ENCODE data around the gene SMPD4.
"Not testable (repeated sequence)": the region's sequence is repeated elsewhere in the genome, so short reads cannot be mapped to it uniquely, and the experiment has no call there.

Gene SMPD4

DNA sequence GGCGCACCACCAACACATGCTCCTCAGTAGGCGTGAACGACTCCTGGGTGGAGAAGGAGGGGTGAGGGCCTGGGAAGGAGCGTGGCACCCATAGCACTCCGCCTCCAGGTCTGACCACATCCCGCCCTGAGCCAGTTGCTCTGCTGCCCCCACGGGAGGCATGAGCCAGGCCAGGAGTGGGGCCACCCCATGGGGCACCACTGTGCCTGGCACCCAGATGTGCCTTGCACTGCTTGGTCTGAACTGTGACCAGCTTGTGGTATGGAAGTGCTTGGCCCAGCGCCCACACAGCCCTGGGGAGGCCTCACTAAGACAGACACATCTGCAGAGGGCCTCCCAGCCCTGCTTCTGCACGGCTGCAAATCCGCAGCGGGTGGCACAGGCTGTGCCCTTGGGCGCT lies 24.0 kb downstream of the SMPD4 start:
- DNase-seq (ENCODE audit: low read depth), result not testable (repeated sequence)

DNA sequence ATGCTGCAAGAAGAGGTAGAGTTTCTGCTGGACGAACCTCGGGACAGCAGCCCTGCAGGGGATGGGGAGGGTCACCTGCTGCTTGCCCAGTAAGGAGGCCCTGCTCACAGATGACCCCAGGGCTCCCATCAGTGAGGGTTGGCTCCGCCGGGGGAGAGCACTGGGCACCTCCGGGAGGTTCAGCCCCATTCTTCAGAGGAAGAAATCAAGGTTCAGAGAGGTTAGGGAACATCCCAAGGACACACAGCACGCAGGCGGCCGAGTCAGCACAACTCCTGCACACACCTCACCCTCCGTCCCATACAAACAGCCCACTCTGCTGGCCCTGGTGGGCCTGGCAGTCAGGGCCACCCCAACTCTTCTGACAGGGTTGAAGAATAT lies 24.8 kb downstream of the SMPD4 start:
- no peak for DNase-seq (ENCODE audit: low read depth)

DNA sequence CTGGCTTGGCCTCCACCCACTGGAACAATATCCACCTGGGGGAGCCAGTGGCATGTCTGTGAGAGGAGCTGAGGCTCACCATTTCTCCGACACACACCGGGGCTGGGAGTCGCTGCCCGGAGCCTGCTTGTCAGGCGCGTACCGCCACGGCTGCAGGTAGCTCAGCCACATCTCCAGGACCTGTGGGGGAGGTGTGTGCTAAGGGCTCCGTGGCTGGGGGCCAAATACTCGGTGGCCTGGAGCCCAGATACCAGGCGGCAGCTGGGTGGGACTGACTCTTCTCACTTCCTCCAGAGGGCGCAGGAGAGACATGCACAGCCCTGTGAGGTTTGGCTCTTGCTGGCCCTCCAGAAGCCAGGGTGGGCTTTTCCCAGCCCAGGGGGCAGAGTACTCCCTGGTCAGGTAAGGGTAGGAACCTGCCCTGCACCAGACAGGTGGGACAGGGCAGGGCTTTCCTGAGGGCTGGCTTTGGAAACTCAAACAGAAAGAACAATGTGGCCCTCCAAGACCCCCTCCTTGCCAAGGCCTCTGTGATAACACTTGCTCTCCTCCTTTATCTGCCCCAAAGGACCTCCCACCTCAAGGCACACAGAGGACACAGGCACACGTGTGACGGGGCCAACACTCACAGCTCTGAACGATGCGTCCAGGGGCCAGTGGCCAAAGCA lies 25.3 kb downstream of the SMPD4 start:
- DNase-seq (ENCODE audit: low read depth), result not testable (repeated sequence)

DNA sequence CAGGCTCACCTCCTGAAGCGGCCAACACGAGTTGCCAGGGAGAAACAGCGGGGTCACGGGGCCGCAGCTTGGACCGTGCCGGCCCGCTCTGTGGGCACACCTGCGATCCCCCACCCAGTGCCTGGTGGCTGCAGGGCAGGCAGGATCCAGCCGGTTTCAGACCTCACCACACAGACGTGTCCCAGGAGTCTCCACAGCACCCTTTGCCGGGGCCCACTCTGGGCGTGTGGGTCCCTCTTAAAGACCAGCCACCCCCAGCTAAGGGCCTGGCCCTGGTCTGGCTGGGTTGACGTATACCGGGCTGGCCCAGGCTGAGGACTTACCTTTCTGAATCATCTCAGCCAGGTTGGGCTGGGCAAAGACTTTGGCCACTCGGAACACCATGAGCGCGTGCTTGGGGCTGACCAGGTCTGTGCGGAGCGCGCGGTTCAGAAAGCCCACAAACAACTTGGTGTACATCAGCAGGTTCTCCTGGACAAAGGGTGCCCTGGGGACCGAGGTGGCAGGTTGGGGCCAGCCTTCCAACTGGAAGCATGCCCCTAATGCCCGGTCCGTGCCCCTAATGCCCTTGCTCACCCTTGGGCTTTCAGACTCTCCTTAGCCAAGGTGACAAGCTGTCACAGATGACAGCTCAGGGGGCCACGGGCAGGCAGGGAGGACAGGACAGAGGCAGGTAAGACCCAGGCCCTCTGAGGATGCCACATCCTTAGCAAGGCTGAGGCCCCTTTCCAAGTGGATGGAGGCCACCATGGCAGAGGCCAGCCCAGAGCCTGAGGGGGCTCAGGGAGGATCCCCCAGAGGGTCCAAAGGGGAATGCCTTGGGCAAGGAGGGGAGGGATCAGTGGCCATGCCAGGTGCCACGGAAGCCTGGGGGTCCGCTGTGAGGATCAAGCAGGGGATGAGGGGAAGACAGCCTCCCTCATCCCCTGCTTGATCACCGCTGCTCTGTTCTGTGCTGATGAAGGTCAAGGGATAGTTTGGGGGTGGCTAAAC lies 26.3 kb downstream of the SMPD4 start:
- DNase-seq (ENCODE audit: low read depth), result no peak

DNA sequence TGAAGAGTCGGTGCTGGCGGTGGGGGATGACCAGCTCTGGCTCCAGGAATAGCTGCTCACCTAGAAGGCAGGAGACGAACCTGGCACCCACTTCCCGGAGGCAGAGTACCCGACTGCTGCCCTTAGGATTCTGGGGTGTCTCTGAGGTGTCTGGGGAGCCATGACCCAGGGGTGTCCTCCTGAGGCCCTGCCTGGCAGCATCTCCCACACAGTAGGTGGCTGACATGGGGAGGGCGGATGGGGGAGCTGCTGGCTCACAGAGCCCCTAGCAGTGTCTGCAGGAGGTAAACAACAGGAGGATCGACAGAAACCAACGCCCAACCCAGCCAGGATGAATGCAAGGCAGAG lies 27.0 kb downstream of the SMPD4 start:
- not testable (repeated sequence) for DNase-seq (ENCODE audit: low read depth)

DNA sequence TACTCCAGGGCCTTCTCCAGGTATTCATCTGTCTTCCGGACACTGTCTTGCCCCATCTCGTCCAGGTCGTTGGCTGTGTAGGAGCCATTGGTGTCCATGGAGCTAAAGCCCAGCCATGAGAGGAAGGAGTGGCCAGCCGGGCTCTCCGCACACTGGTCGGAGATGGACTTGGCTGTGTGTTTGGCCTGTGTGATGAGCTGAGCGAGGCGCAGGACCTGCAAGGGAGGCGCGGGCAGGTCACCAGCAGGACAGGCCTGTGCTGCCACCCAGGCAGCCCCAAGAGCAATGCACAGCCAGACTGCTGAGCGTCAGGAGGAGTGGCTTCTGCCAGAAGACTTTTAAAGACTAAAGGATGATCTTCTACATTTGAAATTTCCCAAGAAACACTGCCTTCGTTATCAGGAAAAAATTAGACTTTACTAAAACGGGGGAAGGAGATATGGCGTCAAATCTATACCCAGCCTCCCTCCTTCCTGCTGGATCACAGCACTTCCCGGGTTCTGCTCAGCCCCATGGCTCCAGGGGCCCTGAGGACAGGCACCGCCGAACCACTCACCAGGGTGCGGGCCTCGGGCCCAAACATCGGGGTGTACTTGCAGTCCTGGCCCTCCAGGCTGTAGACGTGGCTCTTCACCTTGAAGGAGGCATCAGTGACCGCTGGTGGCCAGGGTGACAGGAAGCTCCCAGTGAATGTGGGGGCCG lies 27.5 kb downstream of the SMPD4 start:
- DNase-seq (ENCODE audit: low read depth), result not testable (repeated sequence)

DNA sequence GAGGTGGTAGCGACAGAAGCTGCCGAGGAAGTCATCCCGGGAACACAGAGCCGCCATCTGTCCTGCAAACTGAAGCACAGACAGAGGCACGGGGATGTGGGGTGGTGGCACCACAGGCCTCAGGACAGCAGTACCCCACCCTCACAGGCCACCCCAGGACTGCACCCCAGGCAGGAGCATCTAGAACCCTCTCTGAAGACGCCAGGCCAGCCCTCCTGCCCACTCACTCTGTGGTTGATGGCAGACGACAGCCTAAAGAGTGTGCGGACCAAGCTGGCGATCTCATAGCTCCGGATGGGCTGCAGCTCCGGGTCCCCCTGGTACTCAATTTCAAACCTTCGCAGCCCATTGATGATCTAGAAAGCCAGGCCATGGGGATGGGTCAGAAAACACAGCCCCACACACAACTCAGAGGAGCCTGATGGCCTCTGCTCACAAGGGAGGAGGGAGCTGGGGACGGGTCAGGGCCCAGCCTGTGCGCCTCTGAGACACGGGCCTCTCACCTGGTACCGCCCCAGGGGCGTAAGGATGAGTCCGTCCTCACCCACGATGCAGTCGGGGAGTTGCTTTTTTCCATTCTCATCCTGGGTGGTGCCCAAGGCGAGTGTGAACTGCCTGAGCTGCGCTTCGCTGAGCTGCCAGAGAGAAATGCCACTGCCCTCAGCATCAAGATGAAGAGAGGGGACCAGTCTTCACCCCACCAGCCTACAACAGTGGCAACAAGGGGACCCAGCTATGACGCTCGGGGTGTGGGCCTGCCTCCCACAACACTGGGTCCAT lies 28.4 kb downstream of the SMPD4 start:
- DNase-seq (ENCODE audit: low read depth), result no peak

DNA sequence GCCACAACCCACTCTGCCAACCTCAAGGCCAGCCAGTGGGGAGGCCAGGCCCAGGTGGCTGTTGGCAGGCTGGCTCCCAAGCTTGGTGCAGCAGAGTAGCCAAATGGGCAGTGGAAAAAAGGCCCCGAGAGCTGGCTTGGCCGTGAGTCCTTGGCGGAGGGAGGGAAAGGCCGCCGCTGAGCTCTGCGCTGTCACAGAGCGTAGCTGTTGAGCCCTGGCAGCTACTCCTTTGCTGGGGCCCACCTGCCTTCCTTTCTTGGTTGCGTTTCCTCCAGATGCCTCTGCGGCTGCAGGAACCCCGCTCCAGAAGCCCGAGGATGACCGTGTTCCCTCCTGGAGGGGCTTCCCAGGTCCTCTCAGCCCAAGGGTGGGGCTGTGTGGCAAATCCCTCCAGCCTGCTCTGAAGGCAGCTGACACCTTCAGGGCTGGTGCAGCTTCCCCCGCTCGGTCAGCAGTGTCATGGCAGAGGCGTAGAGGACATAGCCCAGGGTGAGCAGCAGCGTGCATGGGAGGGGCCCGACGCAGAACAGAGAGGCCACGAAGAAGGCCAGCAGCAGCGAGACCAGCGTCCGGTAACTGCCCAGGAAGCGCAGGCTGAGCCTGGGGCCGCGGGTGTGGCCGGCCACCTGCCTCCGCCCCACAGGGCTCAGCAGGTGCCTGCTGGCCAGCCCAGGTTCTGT lies 29.1 kb downstream of the SMPD4 start:
- DNase-seq (ENCODE audit: low read depth), result not testable (repeated sequence)

DNA sequence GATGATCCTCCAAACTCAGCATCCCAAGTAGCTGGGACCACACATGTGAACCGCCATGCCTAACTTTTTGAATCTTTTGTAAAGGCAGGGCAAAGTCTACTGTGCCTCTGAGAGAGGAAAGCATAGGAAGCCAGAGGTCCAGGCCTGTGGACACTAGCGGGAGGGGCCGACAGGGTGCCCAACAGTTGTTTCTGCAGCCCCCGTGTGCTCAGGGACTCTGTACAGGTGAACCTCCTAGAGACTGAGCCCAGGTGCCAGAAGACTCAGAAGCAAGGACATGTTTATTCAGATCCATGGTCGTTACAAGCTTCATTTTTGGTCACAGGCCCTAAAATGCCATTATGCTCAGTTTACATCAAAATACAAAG lies 30.3 kb downstream of the SMPD4 start:
- not testable (repeated sequence) for DNase-seq (ENCODE audit: low read depth)

DNA sequence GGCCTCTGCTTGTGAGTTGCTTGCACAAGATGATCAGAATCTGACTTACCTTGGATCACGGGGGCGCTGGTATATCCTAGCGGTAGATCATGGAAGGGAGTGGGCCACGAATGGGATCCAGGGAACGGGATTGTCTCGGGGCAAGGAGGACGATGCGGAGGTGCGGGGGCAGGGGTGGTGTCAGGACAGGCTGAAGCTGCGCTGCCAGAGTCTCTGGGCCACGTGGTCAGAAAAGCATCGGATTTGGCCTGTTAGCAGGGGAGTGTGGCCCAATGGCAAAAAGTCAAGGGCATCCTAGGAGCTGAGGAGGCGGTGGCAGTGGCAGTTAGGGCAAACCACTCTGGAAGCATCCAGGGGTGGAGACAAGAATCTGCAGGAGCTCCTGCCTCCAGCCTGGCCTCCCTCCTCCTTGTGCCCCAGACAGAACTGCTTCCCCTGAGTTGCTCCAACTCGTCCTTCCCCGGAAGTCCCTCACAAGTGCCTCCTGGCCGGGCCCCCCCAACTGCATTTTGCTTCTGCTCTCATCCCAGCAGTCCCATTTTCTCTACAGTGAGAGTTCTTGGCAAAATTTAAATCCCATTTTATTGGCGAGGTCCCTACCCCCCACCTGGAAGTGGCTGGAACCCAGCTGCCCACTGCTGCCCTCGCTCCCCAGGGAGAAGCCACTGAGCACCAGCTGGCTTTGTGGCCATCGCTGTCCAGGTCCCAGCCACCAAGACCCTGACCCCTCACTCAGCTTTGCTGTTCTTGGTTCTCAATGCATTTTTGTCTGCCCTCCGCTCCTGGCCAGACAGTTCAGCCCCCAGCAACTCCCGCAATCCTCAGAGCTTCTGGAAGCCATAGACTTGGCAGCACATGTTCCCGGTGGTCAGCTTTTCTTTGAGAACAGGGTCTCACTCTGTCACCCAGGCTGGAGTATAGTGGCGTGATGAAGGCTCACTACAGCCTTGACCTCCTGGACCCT lies 30.9 kb downstream of the SMPD4 start:
- DNase-seq (ENCODE audit: low read depth), result no peak

DNA sequence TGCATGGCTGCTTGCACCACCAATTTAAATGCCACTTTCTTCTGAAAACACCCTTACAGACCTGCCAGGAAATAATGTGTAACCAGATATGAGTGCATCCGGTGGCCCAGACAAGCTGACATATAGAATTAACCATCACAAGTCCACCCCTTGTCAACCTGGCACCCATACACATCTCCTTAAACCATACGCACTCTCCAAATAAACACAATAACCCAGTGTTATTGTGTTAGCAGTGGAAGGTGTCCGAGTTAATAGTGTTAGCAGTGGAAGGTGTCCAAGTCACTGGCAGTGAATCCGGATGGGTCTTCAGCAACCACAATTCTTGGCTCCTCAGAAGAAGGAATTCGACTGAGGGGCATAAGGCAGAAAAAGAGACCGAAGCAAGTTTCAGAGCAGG lies 32.9 kb downstream of the SMPD4 start:
- DNase-seq (ENCODE audit: low read depth), result not testable (repeated sequence)

DNA sequence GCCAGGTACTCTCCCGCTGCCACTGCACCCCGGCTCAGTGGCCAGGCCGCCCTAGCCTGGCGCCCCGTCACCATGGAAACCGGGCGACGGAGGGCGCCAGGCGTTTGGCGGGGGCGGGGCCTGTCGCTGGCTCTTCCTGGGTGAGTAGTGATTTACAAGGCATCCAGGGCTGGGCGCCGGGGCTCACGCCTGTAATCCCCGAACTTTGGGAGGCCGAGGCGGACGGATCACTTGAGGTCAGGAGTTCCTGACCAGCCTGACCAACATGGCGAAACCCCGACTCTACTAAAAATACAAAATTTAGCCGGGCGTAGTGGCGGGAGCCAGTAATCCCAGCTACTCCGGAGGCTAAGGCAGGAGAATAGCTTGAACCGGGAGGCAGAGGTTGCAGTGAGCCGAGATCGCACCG lies 36.4 kb downstream of the SMPD4 start, which contains the start of gene CCDC74B:
Gene CCDC74B, minus strand, starts transcription at position 107 of the 409 bp plus-strand sequence. CDS start 116 bp downstream, outside the sequence.
- DNase-seq (ENCODE audit: low read depth), result peak; percentile 35

DNA sequence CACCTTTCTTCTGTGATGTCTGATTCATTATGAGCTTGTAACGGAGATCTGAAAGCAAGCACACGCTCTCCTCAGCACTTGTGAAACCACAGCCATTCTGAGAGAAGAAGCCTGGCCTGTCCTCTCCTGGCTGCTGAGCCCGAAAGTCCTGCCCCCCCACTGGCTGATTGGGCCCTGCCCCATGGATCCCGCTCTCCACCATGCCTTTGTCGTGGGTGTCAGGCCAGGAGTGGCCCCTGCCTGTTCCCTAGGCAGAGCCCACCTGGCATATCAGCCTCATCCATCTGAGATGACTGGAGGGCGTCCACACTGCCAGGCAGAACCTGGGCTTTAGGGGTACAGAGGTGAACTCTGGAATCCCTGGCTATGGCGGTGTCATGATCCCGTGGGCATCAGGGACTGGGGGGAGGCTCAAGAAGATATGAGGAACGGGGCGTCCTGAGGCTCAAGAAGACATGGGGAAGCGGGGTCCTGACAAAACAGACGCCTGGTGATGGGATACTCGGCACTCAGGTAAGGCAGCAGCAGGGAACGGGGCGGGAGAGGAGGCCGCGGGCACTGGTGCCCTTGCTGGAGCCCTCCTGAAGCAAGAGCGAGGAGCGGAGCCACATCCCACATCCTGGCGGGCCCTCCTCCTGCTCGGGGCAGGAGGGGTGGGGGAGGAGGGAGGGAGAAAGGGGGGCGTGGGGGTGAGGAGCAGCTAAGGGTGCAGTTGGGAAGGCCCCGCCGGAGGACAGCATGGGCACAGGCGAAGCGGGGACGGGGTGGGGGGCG lies 37.9 kb downstream of the SMPD4 start:
- DNase-seq (ENCODE audit: low read depth), result not testable (repeated sequence)

DNA sequence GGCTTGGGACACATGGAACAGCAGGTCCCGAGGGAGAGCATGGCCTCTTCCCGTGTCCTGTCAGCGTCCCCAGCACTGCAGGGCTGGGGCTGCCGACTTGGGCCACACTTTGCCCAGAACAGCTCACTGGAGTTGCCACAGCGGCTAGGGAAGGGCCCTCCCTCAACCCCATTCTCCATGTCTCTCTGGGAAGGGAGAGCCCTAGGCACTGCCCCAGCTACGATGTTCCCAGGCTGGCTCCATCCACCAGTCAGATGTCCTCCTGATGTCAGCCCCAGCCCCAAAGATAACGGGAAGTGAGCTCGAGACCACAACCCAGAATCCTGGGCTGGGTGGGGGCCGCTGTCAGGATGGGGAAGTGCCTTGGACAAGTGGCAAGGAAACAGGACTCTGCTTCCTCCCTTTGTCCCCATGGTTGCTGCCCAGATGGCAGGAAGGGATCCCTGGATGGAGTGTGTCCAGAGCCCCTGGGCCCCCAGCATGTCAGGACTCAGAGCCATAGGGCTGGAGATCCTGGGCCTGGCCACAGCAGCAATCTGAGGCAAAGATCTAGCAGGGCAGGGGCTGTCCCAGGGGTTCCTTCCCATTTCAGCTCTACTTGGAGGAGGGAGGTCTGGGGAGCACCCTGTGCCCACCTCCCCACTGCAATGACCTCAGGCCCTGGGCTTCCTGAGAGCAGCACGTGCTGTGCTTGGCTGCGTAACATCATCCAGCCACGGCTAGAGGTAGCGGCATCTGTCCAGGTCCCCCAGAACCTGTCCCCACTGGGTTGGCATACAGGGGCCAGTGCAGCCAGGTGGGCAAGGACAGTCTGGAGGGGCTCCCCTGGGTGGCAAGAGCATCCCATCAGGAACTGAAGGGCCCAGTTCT lies 38.8 kb downstream of the SMPD4 start:
- DNase-seq (ENCODE audit: low read depth), result not testable (repeated sequence)

DNA sequence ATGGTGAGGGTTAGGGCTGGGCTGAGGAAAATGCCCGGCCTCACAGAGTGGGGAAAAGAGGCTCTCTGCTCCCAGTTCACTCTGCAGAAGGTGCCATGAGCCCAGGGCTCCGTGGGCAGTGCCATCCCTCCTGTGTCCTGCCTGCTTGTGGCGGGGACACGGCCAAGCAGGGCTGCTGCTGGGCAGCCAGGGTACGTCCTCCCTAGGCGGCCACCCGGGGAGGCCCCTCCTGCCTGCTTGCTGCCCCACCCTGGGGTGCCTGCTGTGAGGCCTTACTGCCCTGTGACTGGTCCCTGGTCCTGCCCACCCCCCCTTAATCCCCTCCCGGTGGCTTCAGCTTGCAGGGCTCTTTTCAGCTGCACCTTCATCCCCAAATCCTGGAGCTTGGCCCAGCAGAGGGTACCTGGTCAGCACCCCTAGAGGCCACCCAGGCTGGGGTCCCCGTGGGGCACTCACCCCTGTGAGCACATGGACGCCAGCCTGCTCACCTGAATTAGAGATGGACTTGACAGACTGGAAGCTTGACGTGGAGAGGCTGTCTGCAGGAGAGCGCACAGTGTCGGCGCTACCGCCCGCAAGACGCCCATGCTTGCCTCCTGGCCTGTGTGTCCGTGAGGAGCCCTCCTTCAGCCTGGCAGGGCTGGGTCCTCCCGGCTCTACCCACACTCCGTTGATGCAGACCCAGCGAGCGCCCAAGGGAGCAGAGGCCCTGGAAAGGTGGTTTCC lies 39.6 kb downstream of the SMPD4 start:
- not testable (repeated sequence) for DNase-seq (ENCODE audit: low read depth)

DNA sequence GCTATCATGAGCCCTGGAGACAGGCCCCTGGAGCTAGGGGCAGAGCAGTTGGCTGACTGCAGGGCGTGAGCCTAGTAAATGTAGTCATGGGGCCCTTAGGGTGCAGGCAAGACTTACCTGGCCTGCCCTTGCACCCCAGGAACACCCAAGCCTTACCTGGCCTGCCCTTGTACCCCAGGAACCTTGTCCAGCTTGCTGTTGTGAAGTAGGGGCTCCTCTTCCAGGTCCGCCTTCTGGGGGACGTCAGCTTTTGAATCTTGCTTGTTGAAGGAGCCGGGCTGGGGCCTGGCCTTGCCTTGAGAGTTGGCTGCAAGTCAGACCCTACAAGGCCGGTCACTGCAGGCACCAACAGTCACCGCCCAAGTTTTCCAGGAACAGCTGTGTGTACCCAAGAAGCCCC lies 40.4 kb downstream of the SMPD4 start:
- DNase-seq (ENCODE audit: low read depth), result not testable (repeated sequence)

DNA sequence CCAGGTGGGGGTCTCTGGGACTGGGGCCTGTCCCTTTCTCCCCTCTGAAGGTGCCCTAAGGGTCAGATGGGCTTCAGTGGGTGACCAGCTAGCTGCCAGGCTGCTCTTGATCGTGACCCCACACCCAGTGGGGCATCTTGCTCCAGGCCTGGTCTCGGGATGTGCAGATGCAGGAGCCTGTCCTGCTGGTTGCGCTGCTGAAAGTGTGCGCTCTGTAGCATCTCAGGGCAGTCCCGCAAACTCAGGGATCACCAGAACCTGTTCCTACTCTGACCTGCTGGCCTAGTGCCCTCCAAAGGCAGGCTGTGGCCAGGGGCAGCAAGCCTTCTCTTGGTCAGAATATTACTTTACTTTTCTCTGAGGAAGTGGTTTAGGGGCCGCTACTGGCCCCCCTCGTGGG lies 40.9 kb downstream of the SMPD4 start:
- DNase-seq (ENCODE audit: low read depth), result not testable (repeated sequence)
